HEK293 (cell line): Measurements from ENCODE around the gene REEP2.

ENCODE experiments used
- CTCF ChIP-seq: fragments of 450-650 bp; formaldehyde crosslinking; IDR thresholded peaks from 2 replicates; pipeline ENCODE4 v1.5.1; 2016; ENCODE audit warnings: missing biosample characterization, missing genetic modification characterization
- GLIS2 ChIP-seq: fragments of 450-650 bp; formaldehyde crosslinking; IDR thresholded peaks from 2 replicates; pipeline ENCODE4 v1.5.1; 2016; ENCODE audit warnings: missing biosample characterization, missing genetic modification characterization
- KLF7 ChIP-seq: fragments of 450-650 bp; formaldehyde crosslinking; IDR thresholded peaks from 2 replicates; pipeline ENCODE4 v1.5.1; 2016; ENCODE audit warnings: missing biosample characterization, missing genetic modification characterization, borderline replicate concordance
- MZF1 ChIP-seq: fragments of 450-650 bp; formaldehyde crosslinking; IDR thresholded peaks from 2 replicates; pipeline ENCODE4 v1.5.1; 2017; ENCODE audit warnings: missing biosample characterization, missing genetic modification characterization, borderline replicate concordance
- PRDM1 ChIP-seq: fragments of 450-650 bp; formaldehyde crosslinking; IDR thresholded peaks from 2 replicates; pipeline ENCODE4; 2016; ENCODE audit warnings: missing biosample characterization, missing genetic modification characterization
- SP3 ChIP-seq: fragments of 450-650 bp; formaldehyde crosslinking; IDR thresholded peaks from 2 replicates; pipeline ENCODE4 v1.5.1; 2016; ENCODE audit warnings: missing biosample characterization, missing genetic modification characterization
- TSHZ1 ChIP-seq: fragments of 450-650 bp; formaldehyde crosslinking; IDR thresholded peaks from 2 replicates; pipeline ENCODE4 v1.5.1; 2016; ENCODE audit warnings: missing biosample characterization, missing genetic modification characterization, borderline replicate concordance
- ZBTB17 ChIP-seq: fragments of 450-650 bp; formaldehyde crosslinking; IDR thresholded peaks from 2 replicates; pipeline ENCODE4 v1.5.1; 2016; ENCODE audit warnings: missing biosample characterization, missing genetic modification characterization
- ZBTB20 ChIP-seq: fragments of 450-650 bp; formaldehyde crosslinking; IDR thresholded peaks from 2 replicates; pipeline ENCODE4 v1.5.1; 2016; ENCODE audit warnings: missing biosample characterization, missing genetic modification characterization
- ZFP37 ChIP-seq: fragments of 450-650 bp; formaldehyde crosslinking; IDR thresholded peaks from 2 replicates; pipeline ENCODE4 v1.5.1; 2016; ENCODE audit warnings: missing biosample characterization, missing genetic modification characterization
- ZIC2 ChIP-seq: fragments of 450-650 bp; formaldehyde crosslinking; IDR thresholded peaks from 2 replicates; pipeline ENCODE4 v1.5.1; 2016; ENCODE audit warnings: missing biosample characterization, missing genetic modification characterization
- ZNF121 ChIP-seq: fragments of 450-650 bp; formaldehyde crosslinking; IDR thresholded peaks from 2 replicates; pipeline ENCODE4 v1.5.1; 2016; ENCODE audit warnings: missing biosample characterization, missing genetic modification characterization
- ZNF19 ChIP-seq: fragments of 450-650 bp; formaldehyde crosslinking; IDR thresholded peaks from 2 replicates; pipeline ENCODE4; 2016; ENCODE audit warnings: missing biosample characterization, missing genetic modification characterization, low read depth
- ZNF214 ChIP-seq: fragments of 450-650 bp; formaldehyde crosslinking; IDR thresholded peaks from 2 replicates; pipeline ENCODE4 v1.5.1; 2017; ENCODE audit warnings: missing biosample characterization, mild to moderate bottlenecking, missing genetic modification characterization, borderline replicate concordance
- ZNF335 ChIP-seq: fragments of 450-650 bp; formaldehyde crosslinking; conservative IDR thresholded peaks from 2 replicates; pipeline ENCODE4 v1.5.1; 2016; ENCODE audit warnings: missing biosample characterization, missing genetic modification characterization
- ZNF341 ChIP-seq: fragments of 450-650 bp; formaldehyde crosslinking; IDR thresholded peaks from 2 replicates; pipeline ENCODE4; 2016; ENCODE audit warnings: low read depth, missing biosample characterization, missing genetic modification characterization
- ZNF362 ChIP-seq: fragments of 450-650 bp; formaldehyde crosslinking; IDR thresholded peaks from 2 replicates; pipeline ENCODE4 v1.5.1; 2016; ENCODE audit warnings: missing biosample characterization, missing genetic modification characterization
- ZNF488 ChIP-seq: fragments of 450-650 bp; formaldehyde crosslinking; IDR thresholded peaks from 2 replicates; pipeline ENCODE4 v1.5.1; 2016; ENCODE audit warnings: missing biosample characterization, missing genetic modification characterization
- ZNF501 ChIP-seq: fragments of 450-650 bp; formaldehyde crosslinking; IDR thresholded peaks from 2 replicates; pipeline ENCODE4 v1.5.1; 2016; ENCODE audit warnings: missing biosample characterization, missing genetic modification characterization
- ZNF585B ChIP-seq: fragments of 450-650 bp; formaldehyde crosslinking; IDR thresholded peaks from 2 replicates; pipeline ENCODE4 v1.5.1; 2016; ENCODE audit warnings: missing biosample characterization, missing genetic modification characterization
- ZNF600 ChIP-seq: fragments of 450-650 bp; formaldehyde crosslinking; IDR thresholded peaks from 2 replicates; pipeline ENCODE4 v1.5.1; 2016; ENCODE audit warnings: missing biosample characterization, missing genetic modification characterization
- ZNF707 ChIP-seq: fragments of 450-650 bp; formaldehyde crosslinking; IDR thresholded peaks from 2 replicates; pipeline ENCODE4 v1.5.1; 2016; ENCODE audit warnings: missing biosample characterization, missing genetic modification characterization
- ZNF76 ChIP-seq: fragments of 450-650 bp; formaldehyde crosslinking; IDR thresholded peaks from 2 replicates; pipeline ENCODE4; 2016; ENCODE audit warnings: low read depth, missing biosample characterization, missing genetic modification characterization, borderline replicate concordance
- ZSCAN4 ChIP-seq: fragments of 450-650 bp; formaldehyde crosslinking; IDR thresholded peaks from 2 replicates; pipeline ENCODE4 v1.5.1; 2017; ENCODE audit warnings: missing biosample characterization, missing genetic modification characterization
- TF ChIP-seq, protein P1 (sequence below): fragments of 450-650 bp; formaldehyde crosslinking; optimal IDR thresholded peaks from 2 replicates; pipeline ENCODE3; 2016; ENCODE audit warnings: missing biosample characterization, mild to moderate bottlenecking, missing genetic modification characterization
- TF ChIP-seq, protein P2 (sequence below): fragments of 450-650 bp; formaldehyde crosslinking; IDR thresholded peaks from 2 replicates; pipeline ENCODE4 v1.5.1; 2016; ENCODE audit warnings: missing biosample characterization, missing genetic modification characterization

The REEP2 gene

DNA sequence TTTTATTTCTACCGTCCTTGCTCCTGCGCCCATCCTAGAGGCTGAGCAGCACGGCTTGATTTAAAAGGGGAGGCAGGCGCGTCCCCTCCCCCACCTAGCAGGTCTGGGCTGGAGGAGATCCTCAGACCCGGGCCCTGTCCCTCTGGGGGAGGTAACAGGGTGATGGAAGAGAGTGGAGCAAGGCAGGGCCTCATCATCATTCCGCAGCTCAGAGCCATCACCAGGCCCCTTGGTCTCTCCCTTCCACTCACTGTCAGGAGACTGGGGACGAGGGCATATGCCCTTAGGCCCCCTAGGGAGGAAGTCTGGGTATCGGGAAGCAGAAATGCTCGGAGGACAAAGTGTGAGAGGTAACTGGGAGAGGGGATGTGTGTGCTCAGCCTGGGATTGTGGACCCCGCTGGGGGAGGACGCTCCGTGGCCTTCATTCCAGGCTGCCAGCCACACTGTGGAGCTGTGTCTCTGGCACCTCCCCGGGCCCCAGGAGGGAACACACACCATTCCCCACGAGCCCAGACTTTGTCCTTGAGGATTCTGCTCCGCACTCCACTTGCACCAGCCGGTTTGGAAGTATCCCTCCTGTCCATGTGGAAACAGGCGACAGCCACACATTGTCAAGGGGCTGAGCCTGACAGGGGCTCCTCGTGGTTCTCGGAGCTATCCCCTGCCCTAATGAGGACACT is 761 bp downstream of the REEP2 start (continued):
- TF ChIP-seq ZBTB20 (tag by site-specific recombination), result peak; percentile 92
- no peak for TF ChIP-seq TSHZ1 (tag by site-specific recombination)
- TF ChIP-seq ZSCAN4 (tag by site-specific recombination), result no peak
- peak; percentile 53 for TF ChIP-seq ZNF341
- no peak for TF ChIP-seq ZNF362
- TF ChIP-seq ZBTB17 (tag by site-specific recombination), result peak; percentile 72
- peak; percentile 24; the same call in 1 of the 2 replicates for TF ChIP-seq CTCF (tag by site-specific recombination)
- TF ChIP-seq ZNF585B, result no peak
- TF ChIP-seq GLIS2 (tag by site-specific recombination), result peak; percentile 64; the same call in 1 of the 2 replicates
- TF ChIP-seq KLF7 (tag by site-specific recombination), result no peak
- no peak for TF ChIP-seq ZNF488
- TF ChIP-seq, protein P1, sequence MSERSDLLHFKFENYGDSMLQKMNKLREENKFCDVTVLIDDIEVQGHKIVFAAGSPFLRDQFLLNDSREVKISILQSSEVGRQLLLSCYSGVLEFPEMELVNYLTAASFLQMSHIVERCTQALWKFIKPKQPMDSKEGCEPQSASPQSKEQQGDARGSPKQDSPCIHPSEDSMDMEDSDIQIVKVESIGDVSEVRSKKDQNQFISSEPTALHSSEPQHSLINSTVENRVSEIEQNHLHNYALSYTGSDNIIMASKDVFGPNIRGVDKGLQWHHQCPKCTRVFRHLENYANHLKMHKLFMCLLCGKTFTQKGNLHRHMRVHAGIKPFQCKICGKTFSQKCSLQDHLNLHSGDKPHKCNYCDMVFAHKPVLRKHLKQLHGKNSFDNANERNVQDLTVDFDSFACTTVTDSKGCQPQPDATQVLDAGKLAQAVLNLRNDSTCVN (tag by site-specific recombination), result peak; percentile 24
- TF ChIP-seq ZNF76, result 0 out of 2 replicates have a peak, but pooled peaks have one; percentile 33
- no peak for TF ChIP-seq PRDM1 (tag by site-specific recombination)
- peak; percentile 27; the same call in 1 of the 2 replicates for TF ChIP-seq ZIC2 (tag by site-specific recombination)
- 0 out of 2 replicates have a peak, but pooled peaks have one; percentile 37 for TF ChIP-seq ZNF501
- peak; percentile 66 for TF ChIP-seq ZNF335 (tag by site-specific recombination)
- TF ChIP-seq ZNF214 (tag by site-specific recombination), result no peak
- TF ChIP-seq MZF1 (tag by site-specific recombination), result no peak
- no peak for TF ChIP-seq ZFP37
- TF ChIP-seq, protein P2, sequence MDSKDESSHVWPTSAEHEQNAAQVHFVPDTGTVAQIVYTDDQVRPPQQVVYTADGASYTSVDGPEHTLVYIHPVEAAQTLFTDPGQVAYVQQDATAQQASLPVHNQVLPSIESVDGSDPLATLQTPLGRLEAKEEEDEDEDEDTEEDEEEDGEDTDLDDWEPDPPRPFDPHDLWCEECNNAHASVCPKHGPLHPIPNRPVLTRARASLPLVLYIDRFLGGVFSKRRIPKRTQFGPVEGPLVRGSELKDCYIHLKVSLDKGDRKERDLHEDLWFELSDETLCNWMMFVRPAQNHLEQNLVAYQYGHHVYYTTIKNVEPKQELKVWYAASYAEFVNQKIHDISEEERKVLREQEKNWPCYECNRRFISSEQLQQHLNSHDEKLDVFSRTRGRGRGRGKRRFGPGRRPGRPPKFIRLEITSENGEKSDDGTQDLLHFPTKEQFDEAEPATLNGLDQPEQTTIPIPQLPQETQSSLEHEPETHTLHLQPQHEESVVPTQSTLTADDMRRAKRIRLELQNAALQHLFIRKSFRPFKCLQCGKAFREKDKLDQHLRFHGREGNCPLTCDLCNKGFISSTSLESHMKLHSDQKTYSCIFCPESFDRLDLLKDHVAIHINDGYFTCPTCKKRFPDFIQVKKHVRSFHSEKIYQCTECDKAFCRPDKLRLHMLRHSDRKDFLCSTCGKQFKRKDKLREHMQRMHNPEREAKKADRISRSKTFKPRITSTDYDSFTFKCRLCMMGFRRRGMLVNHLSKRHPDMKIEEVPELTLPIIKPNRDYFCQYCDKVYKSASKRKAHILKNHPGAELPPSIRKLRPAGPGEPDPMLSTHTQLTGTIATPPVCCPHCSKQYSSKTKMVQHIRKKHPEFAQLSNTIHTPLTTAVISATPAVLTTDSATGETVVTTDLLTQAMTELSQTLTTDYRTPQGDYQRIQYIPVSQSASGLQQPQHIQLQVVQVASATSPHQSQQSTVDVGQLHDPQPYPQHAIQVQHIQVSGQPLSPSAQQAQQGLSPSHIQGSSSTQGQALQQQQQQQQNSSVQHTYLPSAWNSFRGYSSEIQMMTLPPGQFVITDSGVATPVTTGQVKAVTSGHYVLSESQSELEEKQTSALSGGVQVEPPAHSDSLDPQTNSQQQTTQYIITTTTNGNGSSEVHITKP, result peak; percentile 48
- TF ChIP-seq ZNF19 (tag by site-specific recombination), result no peak
- no peak for TF ChIP-seq ZNF707 (tag by site-specific recombination)
- TF ChIP-seq ZNF600 (tag by site-specific recombination), result peak; percentile 77
- TF ChIP-seq SP3 (tag by site-specific recombination), result no peak
- no peak for TF ChIP-seq ZNF121 (tag by site-specific recombination)
